ENCODE data around the gene ARHGAP10. TPM values are rescaled to one million over a fixed set of nuclear protein-coding genes. Genes with fewer than 3 reads are reported as not detected.

Gene ARHGAP10, protein sequence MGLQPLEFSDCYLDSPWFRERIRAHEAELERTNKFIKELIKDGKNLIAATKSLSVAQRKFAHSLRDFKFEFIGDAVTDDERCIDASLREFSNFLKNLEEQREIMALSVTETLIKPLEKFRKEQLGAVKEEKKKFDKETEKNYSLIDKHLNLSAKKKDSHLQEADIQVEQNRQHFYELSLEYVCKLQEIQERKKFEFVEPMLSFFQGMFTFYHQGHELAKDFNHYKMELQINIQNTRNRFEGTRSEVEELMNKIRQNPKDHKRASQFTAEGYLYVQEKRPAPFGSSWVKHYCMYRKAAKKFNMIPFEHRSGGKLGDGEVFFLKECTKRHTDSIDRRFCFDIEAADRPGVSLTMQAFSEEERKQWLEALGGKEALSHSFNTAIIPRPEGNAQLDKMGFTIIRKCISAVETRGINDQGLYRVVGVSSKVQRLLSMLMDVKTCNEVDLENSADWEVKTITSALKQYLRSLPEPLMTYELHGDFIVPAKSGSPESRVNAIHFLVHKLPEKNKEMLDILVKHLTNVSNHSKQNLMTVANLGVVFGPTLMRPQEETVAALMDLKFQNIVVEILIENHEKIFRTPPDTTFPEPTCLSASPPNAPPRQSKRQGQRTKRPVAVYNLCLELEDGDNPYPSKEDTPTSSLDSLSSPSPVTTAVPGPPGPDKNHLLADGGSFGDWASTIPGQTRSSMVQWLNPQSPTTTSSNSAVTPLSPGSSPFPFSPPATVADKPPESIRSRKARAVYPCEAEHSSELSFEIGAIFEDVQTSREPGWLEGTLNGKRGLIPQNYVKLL
- total RNA-seq: 34.9 and 48.5 TPM in 2 replicates

GRCh38 chr4:147731580-147732517, at the start of gene ARHGAP10:
Gene ARHGAP10 (plus strand): TSS chr4:147732088. CDS start chr4:147732302, 214 bp downstream.

DNA sequence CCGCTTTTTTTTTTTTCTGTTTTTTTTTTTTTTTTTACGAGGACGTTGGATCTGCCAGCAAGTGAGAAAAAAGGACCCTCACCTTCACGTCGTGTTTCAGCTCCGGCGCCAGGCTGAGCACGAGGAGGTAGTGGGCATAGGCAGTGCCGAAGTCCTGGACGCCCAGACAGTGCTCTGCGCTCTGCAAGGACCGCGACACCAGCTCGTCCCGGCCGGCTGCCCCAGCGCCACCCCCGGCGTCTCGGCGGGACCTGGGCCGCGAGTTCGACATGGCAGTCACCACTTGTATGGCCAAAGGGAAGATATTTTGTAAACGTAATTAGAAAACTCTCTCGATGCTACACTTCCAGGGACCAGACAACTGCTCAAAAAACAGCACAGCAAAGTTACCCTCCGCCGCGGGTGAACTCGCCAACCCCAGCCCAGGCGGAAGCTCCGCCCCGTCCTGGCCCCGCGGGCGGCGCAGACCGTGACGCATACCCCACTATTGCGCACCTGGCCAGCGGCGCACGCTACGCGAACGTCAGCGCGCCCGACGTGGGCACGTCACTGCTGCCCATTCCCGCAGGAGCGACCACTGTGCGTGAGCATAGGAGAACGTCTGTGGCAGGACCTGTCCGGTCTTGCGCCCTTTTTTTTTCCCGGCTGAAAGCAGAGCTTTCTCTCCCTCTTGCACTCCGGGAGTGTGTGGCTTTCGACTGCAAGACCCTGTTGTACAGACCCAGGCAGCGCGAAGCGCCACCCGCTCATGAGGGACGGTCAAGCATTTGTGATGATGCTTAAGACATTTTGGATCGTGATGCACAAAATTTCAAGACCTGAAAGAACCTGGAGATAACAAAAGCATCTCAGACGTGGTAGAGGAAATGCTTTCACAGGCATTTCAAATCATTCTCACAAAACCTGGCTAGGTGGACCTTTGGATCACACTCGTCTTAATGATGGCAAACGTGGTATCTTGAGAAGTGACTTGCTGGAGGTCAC, 47.9 kb upstream of the ARHGAP10 start, which contains the start of gene PRMT9:
Gene PRMT9 (minus strand): TSS at position 447 of the 984 bp plus-strand sequence. CDS start 176 bp downstream, at position 271.

Other genes starting within 250 kb of the ARHGAP10 start
- 42.0 and 62.0 TPM in 2 replicates for gene TMEM184C, start 114.7 kb upstream of the ARHGAP10 start, total RNA-seq
- gene PRMT9, start 47.9 kb upstream of the ARHGAP10 start, total RNA-seq: 10.5 and 13.0 TPM in 2 replicates

Data from regular cardiac myocyte (primary cell).